Adrenal gland (tissue), 5 donors: Measurements from ENCODE around the gene PSMB3.

Experiments used
- CTCF ChIP-seq, 6 experiments: fragments of 450-650 bp in 4 of 6; fragments of 200-600 bp in 2 of 6; sonication (generic) in 1 of 6; IDR thresholded peaks; 1 replicate in 5 of 6; 2 replicates in 1 of 6; pipeline versions ENCODE4 v1.5.1 to v1.8.0; 2016 to 2021; ENCODE audit warnings: antibody characterized with exemption in 6 of 6, mild to moderate bottlenecking in 2 of 6, moderate library complexity in 1 of 6
- POLR2A ChIP-seq, 2 donors: fragments of 450-650 bp; IDR thresholded peaks; one replicate each; pipeline ENCODE4 v1.6.1; 2017; ENCODE audit warnings: antibody characterized with exemption in 2 of 2, mild to moderate bottlenecking in 2 of 2, moderate library complexity in 1 of 2
- donor health status: DM: no; HTN: no; CAD: no.

GRCh38 chr17:38739305-38739704, 13.2 kb upstream of the PSMB3 start:
- TF ChIP-seq CTCF (IDR thresholded peaks at IDR 0.05) (no peak), POLR2A (IDR thresholded peaks at IDR 0.05) (no peak)
